Naive B cell (primary cell): ENCODE measurements around the gene DNAJC11. TPM values are rescaled to one million over a fixed set of nuclear protein-coding genes. Genes with fewer than 3 reads are reported as not detected.
"Not testable (repeated sequence)": the region's sequence is repeated elsewhere in the genome, so short reads cannot be mapped to it uniquely, and the experiment has no call there.

Experiments
- ATAC-seq, 2 donors: fragments of 150-1000 bp; cut with Tn5 transposase; 2 replicates each; pipeline ENCODE4 v1.10.0; 2021; ENCODE audit warnings: low read depth in 2 of 2, mild to moderate bottlenecking in 2 of 2, moderate library complexity in 2 of 2
- DNase-seq: peaks from one replicate; pipeline ENCODE4 v3.0.0; 2022
- H3K27ac Mint-ChIP-seq, 6 donors: one replicate each; pipeline ENCODE4 v1.8.0; 2020 to 2022; ENCODE audit warnings: mild to moderate bottlenecking in 6 of 6, mixed read lengths in 6 of 6, moderate library complexity in 5 of 6, inconsistent platforms in 2 of 6
- H3K27me3 Mint-ChIP-seq, 3 donors: one replicate each; pipeline ENCODE4 v1.8.0; 2021 to 2022; ENCODE audit warnings: mixed read lengths in 3 of 3, mild to moderate bottlenecking in 1 of 3
- H3K36me3 Mint-ChIP-seq, 2 donors: one replicate each; pipeline ENCODE4 v1.8.0; 2020 to 2022; ENCODE audit warnings: mixed read lengths in 2 of 2, inconsistent platforms in 1 of 2, mild to moderate bottlenecking in 1 of 2
- H3K4me1 Mint-ChIP-seq, 3 donors: one replicate each; pipeline ENCODE4 v1.8.0; 2020 to 2022; ENCODE audit warnings: mixed read lengths in 3 of 3, inconsistent platforms in 1 of 3, mild to moderate bottlenecking in 1 of 3, moderate library complexity in 1 of 3
- H3K4me3 Mint-ChIP-seq, 8 donors: one replicate each; pipeline ENCODE4 v1.8.0; 2020 to 2022; ENCODE audit warnings: mild to moderate bottlenecking in 8 of 8, mixed read lengths in 8 of 8, moderate library complexity in 8 of 8, inconsistent platforms in 2 of 8
- H3K9me3 Mint-ChIP-seq, 7 donors: one replicate each; pipeline ENCODE4 v1.8.0; 2020 to 2022; ENCODE audit warnings: mixed read lengths in 7 of 7, mild to moderate bottlenecking in 5 of 7, inconsistent platforms in 2 of 7, moderate library complexity in 1 of 7
- polyA plus RNA-seq, 6 donors: library from polyadenylated mRNA; unstranded; fragments of 300-500 nt; fragmentation: Illumina TruSeq; gene quantifications; one replicate each; pipeline ENCODE4 v1.2.3, GENCODE V29; 2021; ENCODE audit warnings: low read depth in 6 of 6

The DNAJC11 gene
- polyA plus RNA-seq, 6 donors from 2014 or later = 17.4 to 24.6 (median 20.5) TPM

- peak overlapping the region; percentile 87 to 99 (median 94) for H3K4me3 Mint-ChIP-seq
These were observed 99.5 kb downstream of the DNAJC11 start for GRCh38 chr1:6601923-6602668.

GRCh38 chr1:6601049-6601922, 100.3 kb downstream of the DNAJC11 start:
- Mint-ChIP-seq H3K9me3 (no peaks in the 10 kb centered on the region), H3K4me3 (peak overlapping the region; percentile 87 to 99 (median 94)), H3K4me1 (peaks cover 21 to 41% (median 32%) of the 10 kb centered on the region in 3 donors), H3K27me3 (no peaks in the 10 kb centered on the region), H3K36me3 (no peaks in the 10 kb centered on the region), H3K27ac (peak overlapping the region in 5 of 6 donors; percentile 19 to 88 (median 83))
- DNase-seq = peak; percentile 29
- peak; percentile 8 to 14 for ATAC-seq

More at GRCh38 chr1:6601923-6602668, 99.5 kb downstream of the DNAJC11 start:
- Mint-ChIP-seq H3K27ac (peak overlapping the region in 3 of 6 donors; percentile 85 to 91 (median 88)), H3K36me3 (no peaks in the 10 kb centered on the region), H3K4me1 (peaks cover 19 to 37% (median 31%) of the 10 kb centered on the region in 3 donors), H3K27me3 (no peaks in the 10 kb centered on the region), H3K9me3 (no peaks in the 10 kb centered on the region)
- peak; percentile 29 for ATAC-seq
- peak; percentile 20 for DNase-seq

- peak overlapping the region; percentile 87 to 99 (median 94) for H3K4me3 Mint-ChIP-seq
- no peaks in the 10 kb centered on the region for H3K9me3 Mint-ChIP-seq
- ATAC-seq (no peak), DNase-seq (no peak)
- no peaks in the 10 kb centered on the region for H3K27me3 Mint-ChIP-seq
- H3K36me3 Mint-ChIP-seq = no peaks in the 10 kb centered on the region
- peak overlapping the region in 2 of 6 donors; percentile 84 to 88 for H3K27ac Mint-ChIP-seq
- H3K4me1 Mint-ChIP-seq = peaks cover 26 to 47% (median 39%) of the 10 kb centered on the region in 3 donors
These were observed 101.1 kb downstream of the DNAJC11 start for GRCh38 chr1:6600410-6601048.

DNA sequence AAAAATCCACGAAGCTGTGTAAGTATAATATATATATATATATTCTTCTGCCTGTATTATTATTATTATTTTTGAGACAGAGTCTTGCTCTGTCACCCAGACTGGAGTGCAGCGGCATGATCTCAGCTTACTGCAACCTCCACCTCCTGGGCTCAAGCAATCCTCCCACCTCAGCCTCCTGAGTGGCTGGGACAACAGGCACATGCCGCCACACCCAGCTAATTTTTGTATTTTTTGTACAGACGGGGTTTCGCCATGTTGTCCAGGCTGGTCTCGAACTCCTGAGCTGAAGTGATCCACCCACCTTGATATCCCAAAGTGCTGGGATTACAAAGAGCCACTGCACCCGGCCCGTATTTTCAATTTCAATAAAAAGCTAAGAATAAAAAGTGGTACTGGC, 101.6 kb downstream of the DNAJC11 start:
- H3K4me3 Mint-ChIP-seq = peak overlapping the region; percentile 87 to 99 (median 94)
- H3K36me3 Mint-ChIP-seq, DNase-seq, H3K27me3 Mint-ChIP-seq, H3K9me3 Mint-ChIP-seq, ATAC-seq: not testable (repeated sequence)
- H3K4me1 Mint-ChIP-seq = peaks cover 26 to 47% (median 44%) of the 10 kb centered on the region in 3 donors
- peak overlapping the region in 2 of 6 donors; percentile 72 to 84 for H3K27ac Mint-ChIP-seq

DNA sequence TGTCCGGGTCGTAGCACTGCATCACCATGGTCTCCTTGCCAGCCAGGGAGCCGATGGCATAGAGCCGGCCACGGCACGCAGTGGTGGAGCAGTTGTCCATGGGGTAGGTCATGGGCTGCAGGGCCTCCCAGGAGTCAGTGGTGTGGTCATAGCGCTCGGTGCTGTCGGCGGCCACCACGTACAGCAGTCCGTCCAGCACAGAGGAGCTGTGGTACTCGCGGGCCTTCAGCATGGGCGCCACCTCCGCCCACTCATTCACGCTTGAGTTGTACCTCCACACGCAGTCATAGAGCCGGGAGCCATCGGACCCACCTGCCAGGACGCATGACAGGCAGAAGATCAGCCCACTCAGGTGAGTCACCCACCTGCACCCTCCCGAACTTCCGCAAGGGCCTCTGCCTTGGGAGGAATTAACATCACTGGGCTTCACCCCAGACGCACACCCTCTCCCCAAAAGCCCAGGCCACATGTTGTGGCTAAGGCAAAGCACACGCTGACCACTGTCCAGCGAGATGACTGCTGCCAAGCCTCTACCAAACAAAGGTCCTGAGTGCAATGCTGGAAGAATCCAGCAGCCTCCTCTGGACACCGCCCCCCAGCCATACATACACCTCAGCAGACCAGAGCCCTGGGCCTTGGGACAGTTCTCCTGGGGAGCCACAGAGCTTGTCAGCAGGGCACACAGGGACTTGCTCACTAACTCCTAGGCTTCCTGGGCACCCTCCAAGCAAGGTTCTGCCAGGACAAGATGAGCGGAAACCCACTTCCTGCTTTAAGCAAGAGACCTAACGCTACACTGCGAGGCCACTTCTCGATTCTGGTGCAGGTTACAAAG, 102.3 kb downstream of the DNAJC11 start:
- DNase-seq = peak; percentile 41
- ATAC-seq = peak; percentile 9 to 10

DNA sequence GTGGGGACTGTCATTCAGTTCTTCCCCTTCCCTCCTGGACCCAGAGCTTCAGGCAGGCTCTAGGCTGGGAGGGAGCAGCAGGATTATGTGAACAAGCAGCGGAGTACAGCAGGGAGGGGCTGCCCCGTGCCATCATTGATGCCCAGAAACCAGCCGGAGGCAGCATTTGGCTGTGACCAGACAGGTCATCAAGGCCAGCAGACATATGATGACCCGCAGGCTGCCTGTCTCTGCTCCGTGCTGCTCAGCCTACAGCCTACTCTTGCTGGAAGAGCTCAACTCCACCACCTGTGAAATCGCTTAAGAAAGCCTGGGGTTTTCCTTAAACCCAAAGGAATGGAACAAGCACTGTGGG, 103.9 kb downstream of the DNAJC11 start:
- Mint-ChIP-seq H3K9me3 (no peaks in the 10 kb centered on the region), H3K4me3 (peak overlapping the region in 1 of 8 donors; percentile 15), H3K27me3 (no peaks in the 10 kb centered on the region), H3K36me3 (no peaks in the 10 kb centered on the region), H3K27ac (no peak overlapping the region), H3K4me1 (peaks cover 26 to 44% (median 37%) of the 10 kb centered on the region in 3 donors)
- ATAC-seq (no peak), DNase-seq (no peak)

More for the DNA sequence above, 102.3 kb downstream of the DNAJC11 start:
- H3K27ac Mint-ChIP-seq = peak overlapping the region in 3 of 6 donors; percentile 27 to 77 (median 51)
- peak overlapping the region; percentile 47 to 99 (median 91) for H3K4me3 Mint-ChIP-seq
- no peaks in the 10 kb centered on the region for H3K9me3 Mint-ChIP-seq
- no peaks in the 10 kb centered on the region for H3K27me3 Mint-ChIP-seq
- peaks cover 26 to 47% (median 44%) of the 10 kb centered on the region in 3 donors for H3K4me1 Mint-ChIP-seq
- no peaks in the 10 kb centered on the region for H3K36me3 Mint-ChIP-seq

DNA sequence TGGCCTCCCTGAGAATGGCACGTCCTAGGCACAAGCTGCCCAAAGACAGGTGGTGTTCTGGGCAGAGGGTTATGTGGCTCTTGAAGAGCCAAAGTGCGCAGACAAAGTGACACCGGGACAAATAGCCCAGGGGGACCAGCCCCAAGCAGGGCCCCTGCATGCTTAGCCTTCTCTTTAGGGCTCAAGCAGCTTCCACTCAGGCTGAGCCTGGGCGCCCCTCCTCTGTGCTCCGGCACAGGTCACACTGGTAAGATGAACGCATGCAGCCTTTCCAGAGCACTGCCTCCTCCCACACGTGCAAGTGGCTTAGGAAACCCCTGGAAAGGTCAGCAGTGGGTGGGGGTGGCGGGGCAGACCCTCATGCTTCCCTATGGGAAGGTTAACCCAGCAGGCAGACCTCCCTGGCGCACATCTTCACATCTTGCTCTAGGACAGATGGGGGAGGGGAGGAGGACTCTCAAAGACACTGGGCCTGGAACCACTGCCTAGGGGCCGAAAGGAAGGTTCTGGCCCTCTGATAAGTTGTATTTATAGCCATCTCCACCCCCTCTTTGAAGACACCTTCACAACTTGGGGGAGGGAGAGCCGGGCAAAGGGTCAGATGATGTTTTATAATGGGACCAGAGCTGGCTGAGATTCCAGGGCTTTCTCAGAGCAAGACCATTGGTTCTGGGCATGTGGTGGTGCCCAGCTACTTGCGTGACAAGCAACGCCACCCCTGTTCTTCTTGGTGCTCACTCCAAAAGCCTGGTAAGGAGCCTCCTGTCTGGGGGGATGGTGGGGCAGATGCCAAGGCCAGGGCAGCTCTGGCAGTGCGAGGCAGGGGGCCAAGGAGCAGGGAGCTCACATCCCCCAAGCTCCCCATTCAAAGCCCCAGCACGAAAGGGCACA, 104.5 kb downstream of the DNAJC11 start:
- DNase-seq = no peak
- Mint-ChIP-seq H3K27me3 (no peaks in the 10 kb centered on the region), H3K4me3 (peak overlapping the region in 1 of 8 donors; percentile 41), H3K36me3 (no peaks in the 10 kb centered on the region), H3K9me3 (no peaks in the 10 kb centered on the region), H3K4me1 (peaks cover 26 to 44% (median 37%) of the 10 kb centered on the region in 3 donors), H3K27ac (no peak overlapping the region)
- ATAC-seq = no peak

DNA sequence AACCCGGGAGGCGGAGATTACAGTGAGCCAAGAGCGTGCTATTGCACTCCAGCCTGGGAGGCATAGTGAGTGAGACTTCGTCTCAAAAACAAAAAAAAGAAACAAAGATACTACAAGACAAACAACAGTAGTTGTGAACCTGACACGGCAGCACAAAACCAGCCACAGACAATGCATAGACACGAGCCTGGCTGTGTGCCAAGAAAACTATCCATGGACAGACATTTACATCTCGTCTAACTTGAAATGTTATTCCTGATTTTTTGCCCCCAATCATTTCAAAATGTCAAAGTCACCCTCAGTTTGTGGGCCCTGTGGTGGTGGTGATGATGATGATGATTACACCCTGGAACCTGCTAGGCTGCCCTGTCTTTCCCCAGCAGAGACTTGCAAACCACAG, 105.3 kb downstream of the DNAJC11 start:
- Mint-ChIP-seq H3K27me3 (no peaks in the 10 kb centered on the region), H3K4me1 (peaks cover 29 to 48% (median 39%) of the 10 kb centered on the region in 3 donors), H3K27ac (peak overlapping the region in 1 of 6 donors; percentile 69), H3K4me3 (no peak overlapping the region), H3K36me3 (no peaks in the 10 kb centered on the region), H3K9me3 (no peaks in the 10 kb centered on the region)
- DNase-seq = no peak
- no peak for ATAC-seq

- Mint-ChIP-seq H3K9me3 (no peaks in the 10 kb centered on the region), H3K27me3 (no peaks in the 10 kb centered on the region), H3K4me1 (peaks cover 26 to 46% (median 34%) of the 10 kb centered on the region in 3 donors), H3K36me3 (no peaks in the 10 kb centered on the region), H3K27ac (peak overlapping the region in 1 of 6 donors; percentile 38), H3K4me3 (peak overlapping the region in 1 of 8 donors; percentile 35)
- DNase-seq (no peak), ATAC-seq (no peak)
These were observed 106.5 kb downstream of the DNAJC11 start for GRCh38 chr1:6594977-6595740.

DNA sequence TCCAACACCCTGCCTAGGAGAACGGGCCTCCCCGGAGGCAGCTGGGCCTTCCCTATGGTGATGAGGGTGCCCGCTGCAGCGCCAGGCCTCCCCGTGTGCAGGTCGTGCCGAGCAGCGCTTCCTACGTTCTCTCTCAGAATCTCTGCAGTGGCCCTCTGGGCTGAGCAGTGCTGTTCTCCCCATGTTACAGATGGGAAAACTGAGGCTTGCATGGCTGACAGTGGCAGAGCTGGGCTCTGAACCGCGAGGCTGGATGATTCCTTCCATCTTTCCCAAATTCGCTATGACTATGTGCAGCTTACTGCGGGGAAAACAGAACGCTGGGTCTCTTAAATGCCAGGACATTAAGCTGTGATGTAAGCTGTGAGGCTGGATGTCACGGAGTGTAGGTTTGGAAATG, 107.8 kb downstream of the DNAJC11 start:
- Mint-ChIP-seq H3K27ac (no peak overlapping the region), H3K27me3 (no peaks in the 10 kb centered on the region), H3K36me3 (no peaks in the 10 kb centered on the region), H3K4me1 (peaks cover 17 to 32% (median 21%) of the 10 kb centered on the region in 3 donors), H3K9me3 (no peaks in the 10 kb centered on the region), H3K4me3 (no peak overlapping the region)
- DNase-seq (no peak), ATAC-seq (no peak)

DNA sequence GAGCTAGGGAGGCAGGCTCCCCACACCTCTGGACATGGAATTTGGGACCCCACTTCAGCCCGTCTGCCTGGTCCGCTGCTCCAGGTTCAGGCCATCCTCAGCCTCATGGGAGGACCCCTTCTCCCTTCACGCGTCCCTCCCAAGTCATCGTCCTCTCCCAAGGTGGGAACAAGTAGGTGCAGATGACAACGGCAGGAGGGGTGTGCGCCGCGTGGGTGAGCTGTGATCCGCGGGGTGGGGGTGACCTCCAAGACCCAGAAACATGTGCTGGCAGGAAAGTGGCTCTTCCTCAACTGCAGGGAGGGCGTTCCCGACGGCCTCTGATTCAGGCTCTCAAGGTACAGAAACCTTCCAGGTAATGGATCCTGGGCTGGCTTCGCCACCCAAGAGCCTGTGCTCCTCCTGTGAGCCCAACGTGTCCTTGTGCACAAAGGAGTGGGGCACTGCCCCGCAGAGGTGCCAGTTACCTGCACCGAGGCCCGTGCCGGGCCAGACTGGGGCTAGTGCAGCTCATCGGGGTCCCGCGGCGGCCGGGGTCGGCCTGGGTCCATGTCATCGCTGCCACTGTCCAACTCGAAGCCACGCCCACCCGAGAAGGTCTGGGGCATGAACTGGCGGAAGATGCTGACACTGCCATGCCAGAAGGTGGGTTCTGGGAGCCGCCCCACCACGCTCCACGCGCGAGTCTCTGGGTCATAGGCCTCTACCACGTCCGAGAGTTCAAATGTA, 108.6 kb downstream of the DNAJC11 start:
- Mint-ChIP-seq H3K4me1 (peaks cover 17 to 29% (median 18%) of the 10 kb centered on the region in 3 donors), H3K9me3 (no peaks in the 10 kb centered on the region), H3K27ac (no peak overlapping the region), H3K27me3 (no peaks in the 10 kb centered on the region), H3K36me3 (no peaks in the 10 kb centered on the region), H3K4me3 (no peak overlapping the region)
- ATAC-seq = no peak
- no peak for DNase-seq
